GM19023 (cell line): Measurements from ENCODE around the gene CER1.
"Not testable (repeated sequence)": the region's sequence is repeated elsewhere in the genome, so short reads cannot be mapped to it uniquely, and the experiment has no call there.

Experiments used
- ATAC-seq: cut with Tn5 transposase; IDR thresholded peaks from one replicate; pipeline ENCODE4 v1.9.1; 2021; ENCODE audit warnings: mild to moderate bottlenecking, moderate library complexity; ENCODE audit not compliant: unreplicated experiment

The CER1 gene

GRCh38 chr9:14719231-14719923 lies 3.2 kb downstream of the CER1 start:
- ATAC-seq, result no peak

DNA sequence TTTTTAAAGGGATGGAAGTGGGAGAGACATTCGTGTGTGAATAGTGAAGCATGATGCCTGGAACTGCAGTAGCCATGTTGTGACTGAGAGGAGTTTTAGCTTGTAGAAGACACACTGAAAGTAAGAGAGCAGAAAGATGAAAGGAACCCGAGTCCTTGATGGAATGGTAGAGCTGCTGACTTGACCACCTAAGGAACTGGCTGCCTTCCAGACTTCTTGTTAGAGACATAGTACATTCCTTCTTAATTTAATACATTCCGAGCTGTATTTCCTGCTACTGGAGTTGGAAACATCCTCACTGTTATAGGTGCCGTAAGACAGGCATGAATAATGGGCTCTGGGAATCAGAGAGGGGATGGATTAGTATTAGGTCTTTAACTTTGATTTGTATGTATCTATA lies 7.4 kb downstream of the CER1 start:
- ATAC-seq, result no peak

DNA sequence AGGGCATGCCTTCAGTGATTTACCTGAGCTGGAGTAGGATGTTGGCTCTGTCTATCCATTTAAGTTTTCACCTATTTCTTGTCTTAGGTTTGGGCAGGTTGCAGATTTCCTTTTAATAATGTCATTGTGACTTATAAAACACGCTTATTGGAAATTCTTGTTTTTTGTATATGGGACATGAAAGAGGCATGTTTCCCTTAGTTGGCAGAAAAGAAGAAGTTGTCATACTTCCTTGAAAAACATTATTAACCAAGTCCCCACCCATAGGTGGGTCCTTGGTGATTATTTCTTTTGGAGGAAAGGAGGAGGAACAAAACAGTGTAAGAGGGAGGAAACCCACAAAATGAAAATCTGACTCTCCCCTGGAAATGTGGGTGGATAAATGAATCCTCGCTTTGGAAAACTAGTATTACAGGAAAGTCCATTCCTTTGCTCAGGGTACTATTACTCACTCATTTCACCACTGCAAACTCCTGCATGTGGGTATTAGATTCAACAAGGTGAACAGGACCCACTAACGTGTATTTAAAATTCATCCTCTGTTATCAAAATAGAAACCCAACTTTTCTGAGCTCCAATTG lies 9.3 kb downstream of the CER1 start:
- no peak for ATAC-seq

DNA sequence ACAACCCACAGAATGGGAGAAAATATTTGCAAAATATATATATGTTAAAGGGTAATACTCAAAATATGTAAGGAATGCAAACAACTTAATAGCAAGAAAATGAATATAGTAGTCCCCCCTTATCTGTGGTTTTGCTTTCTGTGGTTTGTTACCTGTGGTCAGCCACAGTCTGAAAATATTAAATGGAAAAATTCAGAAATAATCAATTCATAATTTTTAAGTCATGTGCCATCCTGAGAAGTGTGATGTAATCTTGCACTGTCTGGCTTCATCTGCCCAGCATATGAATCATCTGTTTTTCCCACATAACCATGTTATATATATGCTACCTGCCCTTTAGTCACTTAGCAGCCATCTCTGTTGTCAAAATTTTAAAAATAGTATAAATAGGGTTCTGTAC lies 11.7 kb downstream of the CER1 start:
- no peak for ATAC-seq

- ATAC-seq, result peak; percentile 78
These were observed 15.9 kb downstream of the CER1 start for GRCh38 chr9:14706530-14707140.

DNA sequence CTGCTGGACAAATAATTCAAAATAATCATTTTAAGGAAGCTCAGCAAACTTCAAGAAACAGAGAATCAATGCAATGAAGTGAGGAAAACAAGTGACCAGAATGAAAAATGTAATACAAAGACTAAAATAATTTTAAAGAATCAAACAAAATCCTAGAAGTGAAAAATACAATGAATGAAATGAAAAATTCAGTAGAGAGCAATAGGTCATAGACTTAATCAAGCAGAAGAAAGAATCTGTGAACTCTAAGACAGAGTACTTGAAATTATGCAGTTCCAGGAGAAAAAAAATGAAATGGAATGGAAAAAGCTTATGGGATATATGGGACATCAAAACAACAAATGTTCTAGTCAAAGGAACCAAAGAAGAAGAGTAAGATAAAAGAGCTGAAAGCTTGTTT lies 17.5 kb downstream of the CER1 start:
- ATAC-seq, result no peak

GRCh38 chr9:14704281-14704680 lies 18.3 kb downstream of the CER1 start:
- no peak for ATAC-seq

DNA sequence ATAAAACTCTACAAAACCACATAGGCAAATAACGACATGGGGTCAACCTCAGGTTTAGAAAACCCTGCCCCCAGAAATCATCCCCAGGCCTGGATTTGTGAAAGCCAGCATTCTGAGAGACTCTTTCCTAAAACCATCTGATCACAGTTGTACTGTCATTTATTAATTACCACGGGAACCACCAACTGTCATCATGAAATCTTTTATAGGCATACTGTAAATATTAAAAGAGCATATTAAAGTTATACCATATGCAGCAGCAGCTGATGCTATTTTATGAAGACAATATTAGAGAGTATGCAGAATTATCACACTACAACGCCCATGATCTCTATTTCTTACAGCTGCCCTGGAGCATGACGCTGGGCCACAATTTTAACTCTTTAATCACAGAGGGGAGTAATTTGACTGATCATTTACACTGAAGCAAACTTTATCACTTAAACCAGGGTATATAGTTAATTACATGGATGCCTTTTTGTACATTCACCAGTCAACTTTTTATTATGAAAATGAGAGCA lies 20.3 kb downstream of the CER1 start:
- ATAC-seq, result no peak

DNA sequence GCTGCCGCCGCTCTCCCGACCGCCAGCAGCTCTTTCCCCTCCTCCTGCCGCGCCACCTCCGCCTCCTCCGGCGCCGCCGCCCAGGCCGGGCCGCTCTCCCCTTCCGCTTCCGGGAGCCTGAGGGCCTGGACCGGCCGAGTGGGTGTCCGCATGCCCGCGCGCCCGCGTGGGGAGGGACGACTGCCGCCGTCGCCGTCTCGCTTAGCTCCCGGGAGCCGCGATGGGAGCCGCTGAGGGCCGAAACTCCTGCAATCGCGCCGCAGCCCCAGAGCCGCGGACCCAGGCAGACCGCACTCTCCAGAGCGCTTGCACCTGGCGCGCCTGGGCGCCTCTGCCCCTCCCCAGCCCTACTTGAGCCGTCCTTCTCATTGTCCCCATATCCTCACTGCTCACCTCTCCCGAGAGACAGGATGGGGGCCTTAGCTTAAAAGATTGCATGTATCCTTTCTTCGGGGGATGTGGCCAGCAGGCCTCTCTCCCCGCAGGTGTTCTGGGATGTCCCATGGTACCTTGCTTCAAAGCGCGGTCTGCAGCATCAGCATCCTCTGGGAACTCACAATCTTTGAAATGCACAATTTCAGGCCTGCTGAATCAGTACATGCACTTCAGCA lies 29.2 kb downstream of the CER1 start, which contains the start of gene ZDHHC21:
Gene ZDHHC21 (minus strand): TSS at position 182 of the 611 bp plus-strand sequence. CDS start 19,092 bp downstream, outside the sequence.
- ATAC-seq, result peak; percentile 93

DNA sequence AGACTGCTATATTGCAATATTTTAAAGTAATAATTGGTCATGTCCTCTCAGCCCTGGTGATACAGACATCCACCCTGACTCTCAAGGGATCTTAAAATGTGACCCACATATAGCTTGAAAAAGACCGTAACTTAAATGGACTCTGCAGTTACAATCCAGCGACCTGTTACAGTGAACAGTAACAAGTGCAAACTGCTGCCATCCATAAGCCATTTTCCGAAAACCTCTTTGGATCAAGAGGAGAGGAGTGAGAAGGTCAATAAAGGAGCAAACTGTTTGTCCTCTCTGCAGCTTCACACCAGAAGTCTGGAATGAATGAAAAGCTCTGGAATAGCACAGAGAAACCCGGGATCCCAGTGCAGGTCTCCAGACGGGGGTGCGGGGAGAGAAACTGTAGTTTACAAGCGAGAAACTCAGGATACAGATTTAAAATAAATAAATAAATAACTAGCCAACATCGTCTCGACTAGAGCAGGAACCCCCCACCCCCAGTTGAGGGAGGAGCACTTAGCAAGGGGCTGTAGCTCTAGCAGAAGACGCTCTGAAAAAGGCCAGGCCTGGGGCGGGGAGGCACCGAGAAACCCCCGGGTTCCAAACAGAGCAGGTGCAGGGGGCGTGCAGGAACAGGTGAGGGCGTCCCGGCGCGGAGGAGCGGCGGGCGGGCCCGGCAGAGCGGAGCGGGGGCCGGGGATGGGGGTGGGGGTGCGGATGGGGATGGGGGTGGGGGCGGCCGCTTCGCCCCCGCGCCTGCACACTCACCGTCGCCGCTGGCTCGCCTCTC lies 29.9 kb downstream of the CER1 start:
- ATAC-seq, result peak; percentile 58

DNA sequence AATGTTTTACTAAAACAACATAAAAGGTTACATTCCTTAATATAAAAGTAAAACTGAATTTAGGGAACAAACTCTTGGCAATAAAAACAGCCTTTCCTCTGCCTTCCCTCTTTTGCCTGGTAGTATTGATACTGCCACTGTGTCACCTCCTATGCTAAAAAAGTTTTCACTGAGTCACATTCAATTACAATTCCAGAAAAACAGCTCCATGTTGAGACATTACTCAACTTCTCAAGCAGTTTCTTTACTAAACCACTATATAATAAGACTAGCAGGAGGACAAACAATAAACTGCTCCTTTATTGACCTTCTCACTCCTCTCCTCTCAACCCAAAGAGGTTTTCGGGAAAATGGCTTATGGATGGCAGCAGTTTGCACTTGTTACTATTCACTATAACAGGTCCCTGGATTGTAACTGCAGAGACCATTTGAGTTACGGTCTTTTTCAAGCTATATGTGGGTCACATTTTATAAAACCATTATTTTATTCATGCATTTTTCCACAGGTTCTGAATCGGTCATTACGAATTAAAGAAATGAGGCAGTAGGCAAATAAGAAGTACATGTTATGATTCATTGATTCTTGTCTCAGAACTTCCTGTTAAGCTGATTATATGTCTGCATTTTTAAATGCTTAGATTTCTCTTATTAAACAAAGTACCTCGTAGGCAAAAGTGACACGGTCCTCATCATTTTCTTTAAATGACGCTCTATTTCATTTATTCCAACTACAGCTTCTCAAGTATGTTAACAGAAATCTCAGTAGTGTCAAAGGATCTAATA lies 31.4 kb downstream of the CER1 start:
- ATAC-seq, result no peak

- ATAC-seq, result no peak
These were observed 35.4 kb downstream of the CER1 start for GRCh38 chr9:14687042-14687719.

DNA sequence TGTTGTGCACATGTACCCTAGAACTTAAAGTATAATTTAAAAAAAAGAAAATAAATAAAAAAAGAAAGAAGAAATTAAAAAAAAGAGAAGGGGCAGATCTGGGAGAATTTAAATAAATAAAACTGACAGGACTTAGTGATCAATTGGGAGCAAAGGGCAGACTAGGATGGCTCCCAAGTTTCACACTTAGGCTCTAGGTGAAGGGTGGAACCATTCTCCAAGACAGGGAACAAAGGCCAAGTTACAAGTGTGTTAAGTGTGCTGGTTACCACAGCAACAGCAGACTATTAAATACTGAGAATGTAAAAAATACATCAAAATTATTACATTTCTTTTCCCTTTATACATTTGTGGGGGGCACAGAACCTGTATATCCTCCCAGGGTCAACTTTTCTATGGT lies 36.4 kb downstream of the CER1 start:
- ATAC-seq, result no peak

DNA sequence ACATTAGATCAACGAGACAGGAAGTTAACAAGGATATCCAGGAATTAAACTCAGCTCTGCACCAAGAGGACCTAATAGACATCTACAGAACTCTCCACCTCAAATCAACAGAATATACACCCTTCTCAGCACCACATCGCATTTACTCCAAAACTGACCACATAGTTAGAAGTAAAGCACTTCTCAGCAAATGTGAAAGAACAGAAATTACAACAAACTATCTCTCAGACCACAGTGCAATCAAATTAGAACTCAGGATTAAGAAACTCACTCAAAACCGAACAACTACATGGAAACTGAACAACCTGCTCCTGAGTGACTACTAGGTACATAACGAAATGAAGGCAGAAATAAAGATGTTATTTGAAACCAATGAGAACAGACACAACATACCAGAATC lies 39.9 kb downstream of the CER1 start:
- not testable (repeated sequence) for ATAC-seq

DNA sequence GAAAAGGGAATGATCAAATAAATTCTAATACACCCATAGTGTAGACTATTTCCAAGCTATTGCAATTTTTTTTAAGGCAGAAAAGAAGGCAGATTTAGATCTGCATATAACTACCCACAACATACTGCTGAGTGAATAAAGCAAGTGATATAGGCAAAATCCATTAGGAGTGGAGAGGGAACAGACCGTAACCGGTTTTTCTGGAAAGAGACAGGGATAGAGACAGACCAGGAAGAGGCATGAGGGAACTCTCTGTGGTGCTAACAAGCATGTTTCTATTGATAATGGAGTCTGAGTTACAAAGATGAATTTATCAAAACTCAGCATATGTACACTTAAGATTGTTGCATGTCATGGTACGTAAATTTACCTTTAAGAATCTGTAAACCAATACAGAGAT lies 43.8 kb downstream of the CER1 start:
- no peak for ATAC-seq

- no peak for ATAC-seq
These were observed 44.7 kb downstream of the CER1 start for GRCh38 chr9:14677872-14678271.

GRCh38 chr9:14677396-14677795 lies 45.1 kb downstream of the CER1 start:
- no peak for ATAC-seq

DNA sequence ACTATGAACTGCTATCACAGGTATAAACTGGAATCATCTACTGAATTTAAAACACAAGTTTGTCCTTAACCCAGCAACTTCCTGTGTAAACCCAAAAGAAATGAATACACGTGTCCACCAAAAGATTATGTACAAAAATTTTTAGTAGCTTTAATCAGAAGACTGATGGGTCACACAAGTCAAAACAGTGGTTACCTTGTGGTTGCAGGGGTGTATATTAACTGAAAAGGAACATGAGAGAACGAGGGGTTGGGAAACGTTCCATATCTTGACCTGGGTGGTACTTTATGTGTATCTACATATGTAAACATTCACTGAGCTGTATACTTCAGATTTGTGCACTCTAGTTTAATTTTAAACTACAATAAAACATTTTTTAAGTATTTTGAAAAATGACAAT lies 47.9 kb downstream of the CER1 start:
- no peak for ATAC-seq

DNA sequence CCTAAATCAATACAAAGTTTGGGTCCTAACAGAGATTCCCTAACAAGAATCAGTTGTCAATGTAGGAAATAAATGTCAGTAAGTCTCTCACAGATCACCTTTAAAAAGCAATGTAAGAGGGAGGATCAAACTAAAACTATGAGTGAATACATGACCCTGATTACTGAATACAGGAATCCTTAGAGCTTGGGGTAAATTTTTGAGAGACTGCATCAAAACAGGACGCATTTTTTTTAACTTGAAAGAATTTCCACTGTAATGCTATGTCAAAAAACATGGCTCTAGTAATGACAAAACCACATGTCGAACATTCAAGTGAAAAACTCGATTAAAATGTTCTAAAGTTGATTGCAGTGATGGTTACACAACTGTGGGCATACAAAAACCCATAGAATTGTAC lies 51.2 kb downstream of the CER1 start:
- no peak for ATAC-seq

DNA sequence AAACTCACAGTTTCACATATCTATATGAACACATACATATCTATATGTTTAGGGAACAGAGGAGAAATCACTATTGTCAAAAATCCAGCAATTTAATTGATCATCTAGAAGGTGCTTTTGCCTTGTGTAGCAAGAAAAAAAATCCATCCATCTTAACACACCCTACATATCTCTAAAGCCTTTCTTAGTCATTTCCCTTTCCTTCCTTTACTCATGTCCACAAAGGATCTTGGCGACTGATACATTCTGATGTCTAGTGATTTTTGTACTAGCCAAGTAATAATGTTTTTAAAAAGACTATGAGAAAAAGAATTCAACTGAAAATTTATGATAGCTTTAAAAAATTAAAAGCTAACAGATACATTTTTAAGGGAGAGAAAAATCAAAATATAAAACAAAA lies 51.8 kb downstream of the CER1 start:
- ATAC-seq, result no peak
